Suprapubic skin (tissue), 3 donors: ENCODE measurements around the gene POMGNT1.

ENCODE experiments used
- POLR2AphosphoS5 ChIP-seq, 3 donors: sonication (generic); formaldehyde crosslinking; IDR thresholded peaks; one replicate each; pipeline ENCODE4 v1.6.1; 2017; ENCODE audit warnings: antibody characterized with exemption in 3 of 3
- TF ChIP-seq, protein P1 (sequence below), 2 donors: fragments of 200-600 bp in 1 of 2; fragments of 450-650 bp in 1 of 2; sonication (generic) in 1 of 2; IDR thresholded peaks; one replicate each; pipeline ENCODE4 v1.5.1; 2016 to 2019; ENCODE audit warnings: antibody characterized with exemption in 2 of 2, mild to moderate bottlenecking in 1 of 2, moderate library complexity in 1 of 2

- no peak for TF ChIP-seq POLR2AphosphoS5 (IDR thresholded peaks at IDR 0.05)
- TF ChIP-seq, protein P1, sequence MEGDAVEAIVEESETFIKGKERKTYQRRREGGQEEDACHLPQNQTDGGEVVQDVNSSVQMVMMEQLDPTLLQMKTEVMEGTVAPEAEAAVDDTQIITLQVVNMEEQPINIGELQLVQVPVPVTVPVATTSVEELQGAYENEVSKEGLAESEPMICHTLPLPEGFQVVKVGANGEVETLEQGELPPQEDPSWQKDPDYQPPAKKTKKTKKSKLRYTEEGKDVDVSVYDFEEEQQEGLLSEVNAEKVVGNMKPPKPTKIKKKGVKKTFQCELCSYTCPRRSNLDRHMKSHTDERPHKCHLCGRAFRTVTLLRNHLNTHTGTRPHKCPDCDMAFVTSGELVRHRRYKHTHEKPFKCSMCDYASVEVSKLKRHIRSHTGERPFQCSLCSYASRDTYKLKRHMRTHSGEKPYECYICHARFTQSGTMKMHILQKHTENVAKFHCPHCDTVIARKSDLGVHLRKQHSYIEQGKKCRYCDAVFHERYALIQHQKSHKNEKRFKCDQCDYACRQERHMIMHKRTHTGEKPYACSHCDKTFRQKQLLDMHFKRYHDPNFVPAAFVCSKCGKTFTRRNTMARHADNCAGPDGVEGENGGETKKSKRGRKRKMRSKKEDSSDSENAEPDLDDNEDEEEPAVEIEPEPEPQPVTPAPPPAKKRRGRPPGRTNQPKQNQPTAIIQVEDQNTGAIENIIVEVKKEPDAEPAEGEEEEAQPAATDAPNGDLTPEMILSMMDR (IDR thresholded peaks at IDR 0.05), result no peak
Observed at GRCh38 chr1:46152016-46152415, 46.2 kb downstream of the POMGNT1 start.
